HG02763 (cell line): ENCODE results near the gene CRISPLD2.

Experiments
- ATAC-seq: cut with Tn5 transposase; IDR thresholded peaks from one replicate; pipeline ENCODE4 v1.9.1; 2021; ENCODE audit warnings: mild to moderate bottlenecking, moderate library complexity; ENCODE audit not compliant: unreplicated experiment

The CRISPLD2 gene

DNA sequence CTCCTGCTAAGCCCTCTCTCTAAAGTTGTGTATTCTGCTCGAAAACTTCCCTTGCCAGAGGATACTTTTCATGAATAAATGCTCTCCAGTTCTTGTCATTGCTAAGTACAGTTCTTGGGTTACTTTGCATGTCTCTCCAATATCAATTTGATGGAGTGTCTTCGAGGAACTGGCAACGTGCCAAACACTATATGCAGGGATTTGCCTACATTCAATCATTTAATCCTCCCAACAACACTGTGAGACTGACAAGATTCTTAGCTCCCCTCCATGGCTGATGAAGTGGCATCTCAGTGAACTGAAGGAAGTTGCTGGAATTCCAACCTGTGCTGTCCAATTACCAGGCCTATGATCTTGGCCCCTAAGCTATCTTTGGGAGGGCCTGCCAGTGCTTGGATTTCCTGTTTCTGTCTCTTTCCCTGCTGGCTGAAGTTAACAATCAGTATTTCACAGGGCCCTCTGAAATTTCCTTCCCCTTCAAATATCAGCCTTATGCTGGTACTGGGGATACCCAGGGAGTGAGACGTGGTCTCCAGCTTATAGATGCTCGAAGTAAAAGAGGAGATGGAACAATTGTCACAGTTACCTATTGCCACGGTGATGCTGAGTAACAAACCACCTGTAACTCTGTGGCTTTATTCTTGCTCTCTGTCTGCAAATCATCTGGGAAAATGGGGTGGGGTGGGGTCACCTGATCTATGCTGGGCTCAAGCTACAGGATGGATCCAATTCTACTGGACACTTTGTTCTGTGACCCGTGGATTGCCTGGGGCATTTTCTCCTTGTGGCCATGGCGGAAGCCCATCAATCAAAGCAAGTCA is 19.4 kb upstream of the CRISPLD2 start:
- no peak for ATAC-seq

DNA sequence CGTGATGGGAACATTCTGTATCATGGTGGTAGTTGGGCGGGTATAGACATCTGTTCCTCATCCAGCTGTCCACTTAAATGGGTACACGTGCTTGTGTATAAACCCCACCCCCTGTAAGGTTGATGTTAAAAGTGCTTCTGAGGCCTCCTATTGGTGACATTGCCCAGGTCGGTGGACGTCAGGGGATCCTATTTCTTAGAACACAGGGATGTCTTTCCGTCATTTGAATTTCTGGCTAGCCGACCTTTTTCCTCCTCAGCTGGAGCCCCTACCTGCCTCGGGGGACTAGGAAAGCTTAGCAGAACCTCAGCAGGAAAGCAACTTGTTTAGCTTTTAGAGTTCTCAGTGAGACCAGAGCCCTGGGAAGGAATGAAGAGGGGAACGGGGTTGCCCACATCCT is 16.6 kb upstream of the CRISPLD2 start:
- ATAC-seq, result no peak

DNA sequence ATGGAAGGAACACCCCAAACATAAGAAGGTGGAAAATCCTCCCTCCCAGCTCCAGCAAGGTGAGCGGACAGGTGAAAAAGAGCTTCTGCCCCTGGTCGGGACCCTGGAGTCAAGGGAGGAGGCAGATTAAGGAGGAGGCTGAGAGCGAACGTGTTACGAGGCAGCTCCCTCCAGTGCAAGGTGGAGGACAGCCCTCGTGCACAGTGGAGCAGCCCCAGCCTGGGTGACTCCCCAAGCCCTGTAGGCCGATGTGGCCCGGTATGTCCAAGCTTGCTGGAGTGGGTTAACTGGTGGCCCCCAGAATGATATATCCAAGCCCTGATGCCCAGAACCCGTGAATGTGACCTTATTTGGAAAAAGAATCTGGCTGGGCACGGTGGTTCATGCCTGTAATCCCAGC is 15.5 kb upstream of the CRISPLD2 start:
- no peak for ATAC-seq

DNA sequence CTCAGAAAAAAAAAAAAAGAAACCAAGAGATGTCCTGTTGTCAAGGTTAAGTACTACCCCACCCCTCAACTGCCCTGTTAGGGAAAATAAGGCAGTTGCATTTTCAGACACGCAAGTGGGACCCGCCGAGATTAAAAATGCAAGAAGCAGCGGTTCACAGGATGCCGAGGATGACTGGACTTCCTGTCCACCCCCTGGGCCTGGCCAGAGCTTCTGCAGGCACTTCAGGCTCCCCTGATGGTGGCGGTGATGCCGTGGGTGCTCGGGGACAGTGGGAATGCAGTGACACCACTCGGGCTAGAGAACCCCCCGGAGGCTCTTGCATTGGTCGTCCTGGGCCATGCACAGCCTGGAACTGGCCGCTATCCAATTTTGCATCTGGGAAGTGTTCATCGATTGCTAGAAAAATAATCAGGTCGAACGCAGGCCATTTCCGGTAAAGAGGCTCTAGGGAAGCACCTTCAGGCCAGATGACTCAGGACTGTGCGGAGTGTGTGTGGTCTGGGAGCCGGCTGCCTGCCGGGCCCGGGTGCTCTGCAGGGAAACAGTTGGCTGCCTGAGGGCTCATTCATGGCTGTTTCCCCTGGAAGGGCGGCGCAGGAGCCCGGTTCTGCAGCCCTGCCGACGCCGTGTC is 13.4 kb upstream of the CRISPLD2 start:
- no peak for ATAC-seq

GRCh38 chr16:84806890-84807258 is 12.9 kb upstream of the CRISPLD2 start:
- ATAC-seq, result no peak

DNA sequence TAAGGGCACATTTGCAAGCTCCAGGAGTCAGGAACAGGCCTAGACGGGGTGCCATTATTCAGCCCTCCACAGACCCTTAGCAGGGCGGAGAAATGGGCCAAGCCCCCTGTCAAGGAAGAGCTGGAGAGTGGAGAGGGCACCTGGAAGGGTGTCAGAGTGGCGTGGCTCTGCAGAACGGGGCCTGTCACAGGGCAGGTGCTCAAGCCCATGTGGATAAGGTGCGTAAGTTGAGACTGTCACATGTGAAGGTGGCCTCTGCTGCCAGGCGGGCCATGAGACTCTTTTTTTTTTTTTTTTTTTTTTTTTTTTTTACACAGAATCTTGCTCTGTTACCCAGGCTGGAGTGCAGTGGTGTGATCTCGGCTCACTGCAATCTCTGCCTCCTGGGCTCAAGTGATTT is 12.0 kb upstream of the CRISPLD2 start:
- ATAC-seq, result no peak

- ATAC-seq, result no peak
Measured at GRCh38 chr16:84808826-84809225, 11.0 kb upstream of the CRISPLD2 start.

GRCh38 chr16:84810518-84811273 is 9.1 kb upstream of the CRISPLD2 start:
- no peak for ATAC-seq

DNA sequence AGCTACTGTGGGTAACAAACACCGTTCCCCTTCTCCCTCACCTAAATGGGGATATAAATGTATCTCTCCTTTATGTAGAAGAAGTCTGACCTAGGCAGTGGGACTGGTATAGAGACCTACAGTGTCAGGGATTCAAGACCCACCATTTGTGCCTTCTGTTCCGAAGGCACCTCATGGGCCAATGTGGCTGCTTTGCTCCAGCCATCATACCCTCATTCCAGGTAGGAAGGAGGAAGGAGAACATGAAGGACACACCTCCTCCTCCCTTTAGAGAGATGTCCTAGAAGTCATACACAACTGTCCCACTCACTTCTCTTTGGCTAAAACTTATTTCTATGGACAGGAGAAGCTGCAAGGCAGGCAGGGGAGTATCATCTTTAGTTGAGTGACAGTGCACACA is 8.3 kb upstream of the CRISPLD2 start:
- ATAC-seq, result no peak

DNA sequence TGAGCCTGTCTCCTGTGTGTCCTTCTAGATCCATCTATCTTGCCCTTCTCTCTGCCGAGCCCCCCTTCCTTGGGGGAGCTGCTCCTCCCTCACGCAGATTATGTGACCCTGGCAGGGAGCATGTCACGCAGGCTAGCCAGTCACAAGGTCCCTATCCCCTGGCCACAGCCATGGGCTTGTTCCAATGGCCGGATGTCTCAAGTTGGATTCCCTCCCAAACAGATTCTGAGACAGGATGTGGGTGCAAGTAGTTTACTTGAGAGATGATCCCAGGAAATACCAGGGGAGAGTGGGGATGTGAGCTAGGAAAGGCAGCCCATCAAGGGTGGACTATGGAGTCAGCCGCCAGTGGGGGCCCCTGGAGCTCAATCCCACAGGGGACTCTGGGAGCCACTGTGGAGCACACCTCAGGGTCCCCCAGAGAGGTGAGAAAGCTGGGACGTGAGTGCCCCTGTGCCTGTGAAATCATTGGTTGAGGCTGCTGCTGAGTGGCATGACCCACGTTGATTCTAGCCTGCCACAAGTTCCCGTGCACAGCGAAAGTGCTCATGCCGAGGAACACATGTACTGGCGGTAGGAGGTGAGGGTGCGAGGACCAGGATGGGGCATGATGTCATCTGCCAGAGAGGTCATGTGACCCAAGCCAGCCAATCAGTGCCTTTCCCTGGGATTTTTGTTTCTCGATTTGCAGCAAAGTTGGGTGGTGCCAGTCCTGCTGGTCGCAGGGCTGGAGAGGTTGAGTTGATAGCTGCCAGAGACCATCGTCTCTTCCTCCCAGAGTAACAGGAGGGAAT is 6.4 kb upstream of the CRISPLD2 start:
- no peak for ATAC-seq

DNA sequence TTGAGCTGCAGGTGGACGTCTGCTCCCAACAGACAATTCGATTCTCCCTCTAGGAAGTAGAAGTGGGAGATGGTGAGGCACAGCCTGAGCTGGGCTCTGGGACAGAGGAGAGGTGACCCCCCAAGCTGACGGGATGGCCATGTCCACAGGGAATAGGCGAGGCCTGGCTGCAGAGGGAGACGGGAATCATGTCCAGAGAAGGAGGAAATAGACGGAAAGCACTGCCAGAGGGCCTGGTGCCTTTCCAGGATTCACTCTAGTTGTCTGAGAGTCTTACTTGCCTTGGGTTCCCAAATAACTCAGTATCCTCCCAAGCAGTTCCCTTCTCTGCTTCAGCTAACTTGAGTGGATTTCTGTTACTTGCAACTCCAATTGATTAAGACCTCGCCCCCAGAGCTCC is 4.3 kb upstream of the CRISPLD2 start:
- ATAC-seq, result no peak

- no peak for ATAC-seq
Measured at GRCh38 chr16:84816023-84816422, 3.8 kb upstream of the CRISPLD2 start.

DNA sequence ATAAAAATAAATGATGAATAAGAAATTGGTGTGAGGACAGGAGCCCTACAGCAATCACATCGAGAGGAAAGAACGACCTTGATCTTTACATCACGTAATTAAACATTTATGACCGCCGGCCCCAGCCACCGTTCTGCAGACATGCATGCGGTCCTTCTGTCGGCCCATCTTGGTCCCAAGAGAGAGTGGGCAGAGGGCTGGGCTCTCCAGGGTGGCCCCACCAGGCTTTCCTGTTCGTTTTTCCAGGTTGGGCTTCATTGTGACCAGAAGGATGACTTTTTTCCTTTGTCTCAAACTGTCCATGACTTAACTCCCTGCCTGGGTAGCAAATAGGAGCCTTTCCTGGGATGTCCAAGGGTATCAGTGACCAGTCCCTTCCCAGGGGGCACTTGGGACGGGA is 3.3 kb upstream of the CRISPLD2 start:
- ATAC-seq, result no peak

DNA sequence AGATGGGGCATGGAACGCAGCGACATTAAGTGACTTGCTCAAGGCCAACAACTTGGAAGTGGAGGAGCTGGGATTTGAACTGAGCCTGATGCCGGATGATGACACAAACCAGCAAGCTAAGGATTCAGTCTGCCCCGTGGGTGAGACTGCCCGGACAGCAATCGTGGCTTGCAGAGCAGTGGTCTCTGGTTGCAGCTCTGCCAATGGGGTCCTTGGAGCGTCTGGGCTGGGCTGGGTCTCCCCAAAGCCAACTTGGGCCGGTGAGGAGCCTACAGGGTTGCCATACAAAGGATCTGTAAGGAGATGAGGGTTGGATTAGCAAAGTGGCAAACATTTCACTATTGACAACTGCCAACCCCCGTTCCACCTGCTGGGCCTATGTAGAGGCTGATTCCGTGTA is 2.6 kb upstream of the CRISPLD2 start:
- ATAC-seq, result no peak

GRCh38 chr16:84817613-84818012 is 2.2 kb upstream of the CRISPLD2 start:
- ATAC-seq, result no peak

- ATAC-seq, result no peak
Measured at GRCh38 chr16:84818133-84818532, 1.7 kb upstream of the CRISPLD2 start.

DNA sequence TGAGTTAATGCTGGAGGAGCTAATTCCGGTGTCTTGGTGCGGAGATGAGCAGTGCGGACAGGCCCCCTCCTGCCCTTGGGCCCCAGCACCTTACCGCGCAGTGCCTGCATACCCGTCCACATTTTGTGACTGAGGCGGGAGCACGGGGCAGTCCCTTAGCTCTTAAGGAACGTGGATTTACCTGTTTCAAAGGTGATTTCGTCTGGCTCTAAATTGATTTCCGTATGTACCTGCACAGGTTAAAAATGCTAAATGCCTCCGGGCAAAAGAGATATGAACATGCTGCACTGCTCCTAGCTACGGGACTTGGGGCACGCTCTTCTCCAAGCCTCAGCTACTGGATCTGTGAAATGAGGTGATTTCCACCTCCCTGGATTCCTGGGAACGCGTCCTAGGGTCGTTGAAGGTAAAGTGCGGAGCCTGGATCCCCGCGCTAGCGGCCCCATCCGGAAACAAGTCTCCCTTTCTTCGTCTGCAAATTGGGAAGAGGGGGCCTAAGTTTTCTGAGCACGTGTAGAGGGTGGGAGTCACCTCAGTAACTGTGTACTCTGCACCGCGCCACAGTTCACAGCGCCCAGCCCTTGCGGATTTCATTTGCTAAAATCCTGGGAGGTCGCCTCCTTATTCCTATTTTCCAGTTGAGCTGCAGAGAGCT is 669 bp upstream of the CRISPLD2 start:
- no peak for ATAC-seq

DNA sequence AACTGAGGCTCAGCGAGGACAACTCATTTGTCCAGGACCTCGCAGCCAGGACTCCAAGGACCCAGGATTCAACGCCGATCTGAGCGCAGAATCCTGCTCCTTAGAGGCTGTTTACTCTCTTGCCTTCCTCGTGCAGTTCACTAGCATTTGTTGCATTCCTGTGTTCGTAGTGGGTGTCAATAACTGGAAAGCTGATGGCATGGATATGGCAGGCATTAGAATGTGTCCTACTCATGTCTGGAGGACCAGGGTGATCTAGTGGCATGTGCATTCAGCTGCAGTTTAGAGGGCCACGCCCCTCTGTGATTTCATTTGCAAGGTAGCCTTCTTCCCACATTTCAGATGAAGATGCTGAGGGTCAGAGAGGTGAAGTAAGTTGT is 510 bp downstream of the CRISPLD2 start:
- no peak for ATAC-seq

GRCh38 chr16:84820771-84821170 is 986 bp downstream of the CRISPLD2 start:
- no peak for ATAC-seq

DNA sequence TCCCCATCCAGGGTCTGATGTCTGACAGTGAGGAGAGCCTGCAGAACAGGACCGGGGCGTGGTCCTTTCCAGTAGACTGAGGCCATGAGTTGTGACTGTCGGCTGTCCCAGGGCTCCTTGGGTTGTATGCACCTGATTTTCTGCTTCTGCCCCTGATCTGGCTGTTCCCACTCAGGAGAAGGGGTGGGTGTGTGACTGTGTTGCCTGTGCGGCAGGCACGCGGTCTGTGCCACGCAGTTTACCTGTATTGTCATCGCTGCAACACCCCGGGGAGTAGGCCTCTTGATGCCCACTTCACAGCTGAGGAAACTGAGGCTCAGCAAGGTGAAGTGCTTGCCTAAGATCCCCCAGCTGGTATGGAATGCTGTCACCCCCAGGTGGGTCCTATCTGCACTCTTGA is 1.4 kb downstream of the CRISPLD2 start:
- ATAC-seq, result no peak
